GM12892 (cell line): Measurements from ENCODE around the gene GIPC2.

Experiments
- POLR2A ChIP-seq: IDR thresholded peaks from 2 replicates; pipeline ENCODE4 v1.6.1; 2011; ENCODE audit warnings: low read depth, low read length, control low read depth
- POLR2AphosphoS5 ChIP-seq: IDR thresholded peaks from 2 replicates; pipeline ENCODE4 v1.6.1; 2011; ENCODE audit warnings: low read depth, low read length, control low read depth
- TAF1 ChIP-seq: IDR thresholded peaks from 2 replicates; pipeline ENCODE4 v1.6.1; 2011; ENCODE audit warnings: low read depth, mild to moderate bottlenecking, control low read depth, low read length, borderline replicate concordance

- TF ChIP-seq POLR2A (no peak), POLR2AphosphoS5 (no peak), TAF1 (no peak)
These were observed 787 bp upstream of the GIPC2 start for GRCh38 chr1:78044796-78045562.
